OCI-M2 (cell line): Measurements from ENCODE around the gene RECQL5.
"Not testable (repeated sequence)": the region's sequence is repeated elsewhere in the genome, so short reads cannot be mapped to it uniquely, and the experiment has no call there.

Source experiments
- DNase-seq: peaks from one replicate; lab custom pipeline; 2025; ENCODE audit not compliant: unreplicated experiment; lab: John Stamatoyannopoulos, UW

The RECQL5 gene

GRCh38 chr17:75595284-75595919 is 71.6 kb downstream of the RECQL5 start:
- no peak for DNase-seq

DNA sequence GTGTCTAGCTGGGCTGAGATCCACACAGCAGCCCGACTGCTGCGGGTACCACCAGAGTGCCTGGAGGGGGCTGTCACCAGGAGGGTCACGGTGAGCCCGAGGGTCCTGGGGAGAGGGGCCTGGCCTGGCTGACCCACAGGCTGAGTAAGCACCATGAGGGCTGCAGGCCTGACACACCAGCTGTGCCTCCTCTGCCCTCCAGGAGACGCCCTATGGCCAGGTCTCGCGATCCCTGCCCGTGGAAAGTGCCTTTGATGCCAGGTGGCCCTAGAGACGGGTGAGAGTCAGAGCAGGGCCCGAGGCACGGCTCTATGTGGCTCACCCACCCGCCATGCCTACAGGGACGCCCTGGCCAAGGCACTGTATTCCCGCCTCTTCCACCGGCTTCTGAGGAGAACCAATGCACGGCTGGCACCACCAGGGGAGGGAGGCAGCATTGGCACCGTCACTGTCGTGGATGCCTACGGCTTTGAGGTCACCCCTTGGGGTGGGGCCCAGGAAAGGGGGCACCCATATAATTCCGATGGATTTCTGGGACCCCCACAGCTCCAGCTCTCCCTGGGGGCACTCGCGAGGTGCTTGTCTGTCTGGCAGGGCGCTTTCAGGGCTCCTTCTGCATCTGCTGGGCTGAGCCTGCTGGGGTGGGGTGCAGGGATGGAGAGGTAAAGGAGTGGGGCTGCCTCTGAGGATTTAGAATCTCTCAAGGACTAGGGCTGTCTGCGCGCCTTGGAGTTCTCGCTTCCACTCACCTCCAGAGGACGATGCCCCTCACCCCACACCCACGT is 72.3 kb downstream of the RECQL5 start:
- no peak for DNase-seq

DNA sequence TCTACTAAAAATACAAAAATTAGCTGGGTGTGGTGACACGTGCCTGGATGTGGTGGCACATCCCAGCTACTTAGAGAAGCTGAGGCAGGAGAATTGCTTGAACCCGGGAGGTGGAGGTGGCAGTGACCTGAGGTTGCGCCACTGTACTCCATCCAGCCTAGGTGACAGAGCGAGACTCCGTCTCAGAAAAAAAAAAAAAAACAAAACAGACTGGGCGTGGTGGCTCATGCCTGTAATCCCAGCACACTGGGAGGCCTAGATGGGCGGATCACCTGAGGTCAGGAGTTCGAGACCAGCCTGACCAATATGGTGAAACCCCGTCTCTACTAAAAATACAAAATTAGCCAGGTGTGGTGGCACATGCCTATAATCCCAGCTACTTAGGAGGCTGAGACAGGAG is 73.5 kb downstream of the RECQL5 start:
- DNase-seq = not testable (repeated sequence)

- no peak for DNase-seq
Observed at GRCh38 chr17:75592348-75593020, 74.5 kb downstream of the RECQL5 start.

DNA sequence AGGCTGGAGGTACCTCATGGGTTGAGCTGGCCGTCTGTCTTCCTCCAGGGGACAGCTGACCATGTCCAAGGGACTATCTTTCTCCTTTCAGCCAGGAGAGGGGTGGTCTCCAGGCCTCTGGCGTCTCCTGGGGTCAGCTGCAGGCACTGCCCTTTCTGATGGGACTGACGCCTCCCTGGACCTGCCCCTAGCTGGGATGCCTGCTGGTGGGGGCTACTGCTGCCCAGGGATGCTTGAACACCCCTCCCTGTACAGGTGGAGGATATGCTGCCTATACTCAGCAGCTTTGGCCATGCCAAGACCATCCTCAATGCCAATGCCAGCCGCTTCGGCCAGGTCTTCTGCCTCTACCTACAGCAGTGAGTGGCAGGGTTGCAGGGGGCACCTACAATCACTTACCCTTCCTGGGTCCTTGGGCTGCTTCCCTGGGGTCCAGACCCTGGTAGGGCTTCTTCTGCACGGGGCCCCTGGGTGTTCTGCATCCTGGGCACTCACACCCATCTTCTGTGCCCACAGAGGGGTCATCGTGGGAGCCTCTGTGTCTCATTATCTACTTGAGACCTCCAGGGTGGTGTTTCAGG is 75.1 kb downstream of the RECQL5 start:
- DNase-seq = no peak

GRCh38 chr17:75590849-75591721 is 75.9 kb downstream of the RECQL5 start:
- DNase-seq = no peak

GRCh38 chr17:75590314-75590761 is 76.6 kb downstream of the RECQL5 start:
- no peak for DNase-seq

- DNase-seq = no peak
Observed at GRCh38 chr17:75589919-75590303, 77.0 kb downstream of the RECQL5 start.

GRCh38 chr17:75589012-75589918 is 77.7 kb downstream of the RECQL5 start:
- DNase-seq = no peak

- no peak for DNase-seq
Observed at GRCh38 chr17:75588596-75589011, 78.3 kb downstream of the RECQL5 start.

GRCh38 chr17:75587675-75588595 is 79.0 kb downstream of the RECQL5 start, which contains the start of gene MYO15B:
Gene MYO15B, plus strand, starts transcription at chr17:75587800. Its CDS starts 258 bp downstream, at chr17:75588058.
- DNase-seq = no peak

- DNase-seq = no peak
Observed at GRCh38 chr17:75584849-75585175, 82.1 kb downstream of the RECQL5 start.

GRCh38 chr17:75583197-75583596 is 83.8 kb downstream of the RECQL5 start:
- not testable (repeated sequence) for DNase-seq

DNA sequence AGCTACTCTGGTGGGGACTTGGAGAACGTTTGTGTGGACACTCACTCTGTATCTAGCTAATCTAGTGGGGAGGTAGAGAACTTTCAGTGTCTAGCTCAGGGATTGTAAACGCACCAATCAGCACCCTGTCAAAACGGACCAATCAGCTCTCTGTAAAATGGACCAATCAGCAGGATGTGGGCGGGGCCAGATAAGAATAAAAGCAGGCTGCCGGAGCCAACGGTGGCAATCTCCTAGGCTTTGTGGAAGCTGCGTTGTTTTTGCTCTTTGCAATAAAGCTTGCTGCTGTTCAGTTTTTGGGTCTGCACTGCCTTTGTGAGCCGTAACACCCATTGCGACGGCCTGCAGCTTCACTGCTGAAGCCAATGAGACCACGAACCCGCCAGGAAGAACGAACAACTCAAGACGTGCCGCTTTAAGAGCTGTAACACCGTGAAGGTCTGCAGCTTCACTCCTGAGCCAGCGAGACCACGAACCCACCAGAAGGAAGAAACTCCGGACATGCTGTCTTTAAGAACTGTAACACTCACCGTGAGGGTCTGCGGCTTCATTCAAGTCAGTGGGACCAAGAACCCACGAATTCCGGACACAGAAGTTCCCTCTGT is 85.7 kb downstream of the RECQL5 start:
- DNase-seq = not testable (repeated sequence)
